UCSD-AML1 (cell line): ENCODE results near the gene FLOT1.
"Not testable (repeated sequence)": the region's sequence is repeated elsewhere in the genome, so short reads cannot be mapped to it uniquely, and the experiment has no call there.

Experiments
- DNase-seq: peaks from one replicate; lab custom pipeline; 2025; ENCODE audit not compliant: unreplicated experiment; lab: John Stamatoyannopoulos, UW

Gene FLOT1

DNA sequence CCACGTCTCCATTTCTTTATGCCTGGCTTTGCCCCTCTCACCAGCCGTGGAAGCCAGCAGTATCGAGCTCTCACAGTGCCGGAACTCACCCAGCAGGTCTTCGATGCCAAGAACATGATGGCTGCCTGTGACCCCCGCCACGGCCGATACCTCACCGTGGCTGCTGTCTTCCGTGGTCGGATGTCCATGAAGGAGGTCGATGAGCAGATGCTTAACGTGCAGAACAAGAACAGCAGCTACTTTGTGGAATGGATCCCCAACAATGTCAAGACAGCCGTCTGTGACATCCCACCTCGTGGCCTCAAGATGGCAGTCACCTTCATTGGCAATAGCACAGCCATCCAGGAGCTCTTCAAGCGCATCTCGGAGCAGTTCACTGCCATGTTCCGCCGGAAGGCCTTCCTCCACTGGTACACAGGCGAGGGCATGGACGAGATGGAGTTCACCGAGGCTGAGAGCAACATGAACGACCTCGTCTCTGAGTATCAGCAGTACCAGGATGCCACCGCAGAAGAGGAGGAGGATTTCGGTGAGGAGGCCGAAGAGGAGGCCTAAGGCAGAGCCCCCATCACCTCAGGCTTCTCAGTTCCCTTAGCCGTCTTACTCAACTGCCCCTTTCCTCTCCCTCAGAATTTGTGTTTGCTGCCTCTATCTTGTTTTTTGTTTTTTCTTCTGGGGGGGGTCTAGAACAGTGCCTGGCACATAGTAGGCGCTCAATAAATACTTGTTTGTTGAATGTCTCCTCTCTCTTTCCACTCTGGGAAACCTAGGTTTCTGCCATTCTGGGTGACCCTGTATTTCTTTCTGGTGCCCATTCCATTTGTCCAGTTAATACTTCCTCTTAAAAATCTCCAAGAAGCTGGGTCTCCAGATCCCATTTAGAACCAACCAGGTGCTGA lies 18.4 kb downstream of the FLOT1 start:
- DNase-seq = not testable (repeated sequence)

DNA sequence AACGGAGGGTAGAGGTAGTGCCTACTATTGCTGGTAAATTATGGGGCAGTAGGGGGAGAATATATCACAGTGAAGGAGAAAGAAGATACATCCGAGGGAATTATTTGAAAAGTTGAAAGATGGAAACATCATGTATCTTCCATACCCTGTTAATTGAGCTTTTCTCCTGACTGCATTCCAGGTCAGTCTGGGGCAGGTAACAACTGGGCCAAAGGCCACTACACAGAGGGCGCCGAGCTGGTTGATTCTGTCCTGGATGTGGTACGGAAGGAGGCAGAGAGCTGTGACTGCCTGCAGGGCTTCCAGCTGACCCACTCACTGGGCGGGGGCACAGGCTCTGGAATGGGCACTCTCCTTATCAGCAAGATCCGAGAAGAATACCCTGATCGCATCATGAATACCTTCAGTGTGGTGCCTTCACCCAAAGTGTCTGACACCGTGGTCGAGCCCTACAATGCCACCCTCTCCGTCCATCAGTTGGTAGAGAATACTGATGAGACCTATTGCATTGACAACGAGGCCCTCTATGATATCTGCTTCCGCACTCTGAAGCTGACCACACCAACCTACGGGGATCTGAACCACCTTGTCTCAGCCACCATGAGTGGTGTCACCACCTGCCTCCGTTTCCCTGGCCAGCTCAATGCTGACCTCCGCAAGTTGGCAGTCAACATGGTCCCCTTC lies 19.2 kb downstream of the FLOT1 start:
- not testable (repeated sequence) for DNase-seq

DNA sequence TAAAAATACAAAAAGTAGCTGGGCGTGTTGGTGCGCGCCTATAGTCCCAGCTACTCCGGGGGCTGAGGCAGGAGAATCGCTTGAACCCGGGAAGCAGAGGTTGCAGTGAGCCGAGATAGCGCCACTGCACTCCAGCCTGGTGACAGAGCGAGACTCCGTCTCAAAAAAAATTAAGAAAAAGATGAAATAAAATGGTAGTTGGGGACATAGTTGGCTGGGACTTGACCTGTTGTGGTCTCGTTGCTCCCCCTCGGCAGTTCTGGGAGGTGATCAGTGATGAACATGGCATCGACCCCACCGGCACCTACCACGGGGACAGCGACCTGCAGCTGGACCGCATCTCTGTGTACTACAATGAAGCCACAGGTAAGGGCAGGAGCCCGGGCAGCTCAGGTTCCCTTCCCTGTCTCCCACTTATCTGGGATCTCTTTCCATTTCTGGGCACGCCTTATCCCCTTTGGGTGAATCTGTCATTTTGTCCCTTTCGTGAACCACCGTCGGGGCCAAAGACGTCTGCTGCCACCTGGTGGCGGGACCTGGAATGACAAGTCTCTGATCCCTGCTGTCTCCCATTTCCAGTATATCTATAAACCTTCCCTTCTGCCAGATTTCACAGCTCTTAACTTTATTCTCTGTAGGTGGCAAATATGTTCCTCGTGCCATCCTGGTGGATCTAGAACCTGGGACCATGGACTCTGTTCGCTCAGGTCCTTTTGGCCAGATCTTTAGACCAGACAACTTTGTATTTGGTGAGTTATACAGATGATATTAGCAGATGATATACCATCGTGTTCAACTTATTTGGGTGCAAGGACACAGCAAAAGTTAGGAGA lies 20.0 kb downstream of the FLOT1 start:
- DNase-seq = peak; percentile 83

DNA sequence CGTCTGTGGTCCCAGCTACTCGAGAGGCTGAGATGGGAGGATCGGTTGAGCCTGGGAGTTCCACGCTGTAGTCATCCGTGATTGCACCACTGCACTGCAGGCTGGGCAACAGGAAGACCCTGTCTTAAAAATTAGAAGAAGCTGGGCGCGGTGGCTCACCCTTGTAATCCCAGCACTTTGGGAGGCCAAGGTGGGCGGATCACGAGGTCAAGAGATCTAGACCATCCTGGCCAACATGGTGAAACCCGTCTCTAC lies 20.5 kb downstream of the FLOT1 start:
- DNase-seq = not testable (repeated sequence)

DNA sequence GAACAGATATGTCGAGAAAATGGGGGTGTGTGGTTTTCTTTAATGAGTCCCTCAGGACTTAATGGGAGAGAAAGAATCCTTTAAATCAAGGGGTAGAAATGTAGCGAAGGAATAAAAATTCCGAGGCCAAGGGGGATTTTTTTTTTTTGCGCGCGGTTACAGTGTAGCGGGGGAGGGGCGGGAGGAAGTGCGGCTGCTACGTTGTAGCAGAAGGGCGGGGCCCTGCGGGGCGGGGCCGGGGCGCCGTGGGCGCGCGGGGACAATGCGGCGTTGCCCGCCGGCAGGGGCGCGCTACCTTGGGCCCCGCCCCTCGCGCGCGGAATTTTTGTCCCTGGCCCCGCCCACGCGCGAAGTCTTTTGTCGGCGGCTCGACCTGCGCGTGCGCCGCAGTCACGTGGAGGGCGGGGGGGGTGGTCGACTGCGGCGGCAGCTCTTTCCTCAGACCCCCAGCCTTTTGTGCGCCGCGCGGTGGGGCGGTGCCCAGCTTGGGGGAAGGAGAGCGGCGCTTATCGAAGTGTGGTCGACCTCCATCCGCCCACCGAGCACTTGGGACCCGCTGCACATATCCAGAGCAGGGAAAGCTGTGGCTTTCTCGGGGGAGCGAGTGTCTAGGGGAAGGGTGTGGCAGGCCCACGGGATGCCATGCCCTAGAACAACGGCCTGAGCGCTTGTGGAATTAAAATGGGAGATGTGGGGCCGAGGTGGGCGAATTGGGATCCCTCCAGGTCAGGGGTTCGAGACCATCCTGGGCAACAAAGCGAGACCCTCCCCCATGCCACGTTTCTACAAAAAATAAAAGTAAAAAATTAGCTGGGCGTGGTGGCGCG lies 21.1 kb downstream of the FLOT1 start:
- DNase-seq = peak; percentile 94

- DNase-seq = peak; percentile 63
These were observed 21.7 kb downstream of the FLOT1 start for GRCh38 chr6:30720738-30721197.

DNA sequence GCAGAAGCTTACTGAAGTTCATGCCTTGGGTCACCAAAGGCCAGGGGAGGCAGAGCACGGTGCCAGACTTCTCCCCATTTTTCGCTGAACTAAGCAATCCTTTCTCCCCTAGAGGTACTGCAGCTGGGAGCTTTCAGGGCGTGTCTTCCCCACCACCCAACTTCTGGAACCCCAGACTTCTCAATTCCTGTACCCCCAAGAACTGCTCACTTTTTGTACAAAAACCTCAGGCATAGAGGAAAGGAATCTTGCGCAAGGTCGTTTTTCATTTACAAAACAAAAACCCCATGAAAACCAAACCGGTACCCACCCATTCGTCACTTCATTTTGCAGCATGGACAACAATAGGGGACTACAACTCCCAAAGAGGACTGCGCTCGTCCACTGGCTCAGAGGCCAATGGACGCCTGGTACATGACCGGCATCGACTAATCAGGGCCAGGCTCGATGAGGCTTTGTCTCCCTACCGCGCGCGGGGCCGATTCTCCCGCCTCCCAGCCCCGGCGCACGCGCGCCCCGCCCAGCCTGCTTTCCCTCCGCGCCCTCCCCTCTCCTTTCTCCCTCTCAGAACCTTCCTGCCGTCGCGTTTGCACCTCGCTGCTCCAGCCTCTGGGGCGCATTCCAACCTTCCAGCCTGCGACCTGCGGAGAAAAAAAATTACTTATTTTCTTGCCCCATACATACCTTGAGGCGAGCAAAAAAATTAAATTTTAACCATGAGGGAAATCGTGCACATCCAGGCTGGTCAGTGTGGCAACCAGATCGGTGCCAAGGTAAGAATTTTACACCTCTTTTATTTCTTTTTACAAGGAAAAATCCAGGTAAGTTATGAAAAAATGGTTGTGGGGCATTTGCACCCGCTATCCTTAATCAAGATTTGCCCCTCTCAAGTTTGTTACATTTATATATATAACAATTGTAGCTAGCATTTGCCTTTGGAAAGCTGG lies 22.4 kb downstream of the FLOT1 start, which contains the start of gene TUBB:
TSS of gene TUBB (plus strand) at position 562 of the 947 bp plus-strand sequence. CDS start at position 717, 155 bp downstream.
- peak; percentile 96 for DNase-seq

GRCh38 chr6:30719356-30719755 lies 23.1 kb downstream of the FLOT1 start:
- no peak for DNase-seq

- DNase-seq = not testable (repeated sequence)
These were observed 24.4 kb downstream of the FLOT1 start for GRCh38 chr6:30717845-30718720.

DNA sequence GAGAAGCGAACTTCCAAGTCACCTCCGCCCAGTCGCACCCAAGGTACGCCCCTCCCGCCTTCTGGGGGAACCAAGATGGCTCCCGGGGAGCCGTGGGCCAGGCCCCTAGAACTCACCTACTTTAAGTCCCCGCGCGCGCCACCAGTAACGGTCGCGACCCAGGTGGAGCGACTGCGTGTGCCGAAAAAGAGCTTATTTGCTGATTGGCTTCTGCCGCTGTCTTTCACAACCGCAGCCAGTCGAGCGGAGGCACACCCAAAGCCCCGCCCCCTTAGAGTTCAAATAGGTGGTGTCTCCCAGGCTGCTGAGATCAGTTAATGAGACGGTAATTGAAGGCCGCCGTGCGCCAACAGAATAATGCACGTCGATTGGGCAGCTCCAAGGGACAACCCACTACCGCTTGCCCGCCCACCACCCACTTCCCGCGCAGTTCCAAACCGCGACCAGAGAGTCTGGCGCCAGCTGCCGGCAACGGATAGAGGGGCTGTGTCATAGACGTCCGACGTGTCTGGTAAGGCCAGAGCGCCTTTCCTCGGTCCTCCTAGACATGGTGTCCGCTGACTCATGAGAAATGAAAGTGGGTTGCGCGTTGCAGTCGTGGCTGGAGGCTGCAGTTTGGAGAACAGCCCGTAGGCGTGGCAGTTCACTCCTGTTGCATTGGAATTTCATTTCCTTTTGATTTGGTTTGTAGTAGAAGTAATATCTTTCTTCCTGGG lies 25.2 kb downstream of the FLOT1 start, which contains the start of gene MDC1:
TSS of gene MDC1 (minus strand) at position 153 of the 716 bp plus-strand sequence. CDS start 2,106 bp downstream, outside the sequence.
- DNase-seq = peak; percentile 99

- no peak for DNase-seq
These were observed 25.7 kb downstream of the FLOT1 start for GRCh38 chr6:30716879-30717128.

DNA sequence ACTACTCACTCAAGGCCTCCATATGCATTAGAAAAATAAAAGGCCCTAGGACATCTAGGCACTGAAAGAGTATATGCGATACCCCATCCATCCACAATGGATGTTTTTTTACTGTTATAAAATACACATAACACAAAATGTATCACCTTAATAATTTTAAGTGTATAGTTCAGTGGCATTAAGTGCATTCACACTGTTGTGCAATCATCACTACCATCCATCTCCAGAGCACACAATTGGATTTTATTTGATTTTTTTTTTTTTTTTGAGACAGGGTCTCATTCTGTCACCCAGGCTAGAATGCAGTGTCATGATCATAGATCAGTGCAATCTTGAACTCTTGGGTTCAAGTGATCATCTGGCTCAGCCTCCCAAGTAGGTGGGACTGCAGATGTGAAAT lies 28.2 kb downstream of the FLOT1 start:
- DNase-seq = no peak

DNA sequence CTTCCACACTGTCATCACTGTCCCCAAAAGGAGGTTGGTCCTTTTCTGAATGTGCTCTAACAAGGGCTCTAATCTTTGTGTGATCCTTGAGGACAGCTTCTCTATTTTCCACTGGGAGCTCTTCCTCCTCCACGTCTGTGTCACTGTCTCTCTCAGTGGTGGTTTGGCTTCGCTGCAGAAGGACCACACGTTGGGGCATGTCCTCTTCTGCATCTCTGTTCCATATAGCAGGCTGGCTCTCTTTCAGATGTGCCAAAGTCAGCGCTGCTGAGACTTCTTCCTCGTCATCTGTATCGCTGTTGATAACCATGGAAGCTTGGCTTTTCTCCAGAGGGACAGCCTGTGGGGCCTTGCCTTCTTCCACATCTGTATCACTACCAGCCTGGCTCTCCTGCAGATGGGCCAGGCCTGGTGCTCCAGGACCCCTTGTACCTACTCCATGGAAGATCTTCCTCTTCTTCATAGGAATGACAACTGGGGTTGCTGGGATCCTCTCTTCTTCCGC lies 30.0 kb downstream of the FLOT1 start:
- no peak for DNase-seq

- DNase-seq = no peak
These were observed 30.6 kb downstream of the FLOT1 start for GRCh38 chr6:30711758-30712380.

GRCh38 chr6:30709101-30709868 lies 33.2 kb downstream of the FLOT1 start:
- no peak for DNase-seq

DNA sequence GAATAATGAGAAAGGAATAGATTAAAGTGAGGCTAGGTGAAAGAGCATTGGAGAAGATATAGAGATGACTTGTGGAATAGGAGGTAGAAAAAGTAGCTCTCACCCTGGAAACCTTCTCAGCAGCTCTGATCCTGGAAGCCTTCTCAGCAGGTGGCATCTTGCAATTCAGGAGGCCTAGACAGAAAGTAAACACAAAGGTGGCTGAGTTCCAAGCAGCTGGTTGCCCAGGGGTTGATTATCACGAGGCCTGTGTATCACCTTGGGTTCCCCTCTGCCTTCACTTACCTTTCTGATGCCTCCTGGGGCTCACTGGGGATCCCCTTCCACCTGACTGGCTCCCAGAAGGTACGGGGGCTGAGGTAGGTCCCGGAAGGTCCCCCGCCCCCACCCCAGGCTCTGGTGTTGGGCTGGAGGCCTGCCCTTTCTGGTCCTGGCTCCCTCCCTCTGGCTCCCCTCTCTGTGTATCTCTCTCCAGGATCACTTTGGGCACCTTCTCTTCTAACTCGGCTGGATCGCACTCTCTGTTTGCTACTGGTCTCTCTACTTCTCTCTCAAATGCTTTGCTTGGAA lies 35.1 kb downstream of the FLOT1 start:
- no peak for DNase-seq
